ENCODE results near the gene RSKR. TPM values are rescaled to one million over a fixed set of nuclear protein-coding genes. Genes with fewer than 3 reads are reported as not detected.

Gene RSKR
- total and polyA plus RNA-seq, 9 of the 15 experiments (the other 6 are each of a cell fraction or from before 2014, with no cell fraction given): 1.4 to 42.3 (median 16.2) TPM

GRCh38 chr17:28644787-28645575 is 31.0 kb upstream of the RSKR start, which contains the start of gene BLTP2 (continued):
- TF ChIP-seq ETV5 (CRISPR knock-in tag; IDR thresholded peaks at IDR 0.05; ENCODE audit: low read depth) (peak; percentile 56; the same call in 1 of the 2 replicates), EP400 (IDR thresholded peaks at IDR 0.05) (peak; percentile 89), RBM34 (IDR thresholded peaks at IDR 0.05; ENCODE audit: borderline replicate concordance, insufficient read depth, low read length) (0 out of 2 replicates have a peak, but pooled peaks have one; percentile 85), ESRRA (IDR thresholded peaks at IDR 0.05; ENCODE audit: borderline replicate concordance, low read depth) (peak; percentile 81), IRF2 (CRISPR knock-in tag; IDR thresholded peaks at IDR 0.05) (no peak), E2F8 (IDR thresholded peaks at IDR 0.05; ENCODE audit: low read depth, partially characterized antibody) (peak; percentile 70), PCBP1 (IDR thresholded peaks at IDR 0.05; ENCODE audit: low read depth, low read length, poor library complexity, severe bottlenecking) (peak; percentile 74), RBM15 (IDR thresholded peaks at IDR 0.05; ENCODE audit: insufficient read depth, low read length) (no peak), ZNF436 (CRISPR knock-in tag; IDR thresholded peaks at IDR 0.05) (no peak), FUS (optimal IDR thresholded peaks at IDR 0.05; ENCODE audit: low read depth, low read length) (peak; percentile 92), BRD9 (IDR thresholded peaks at IDR 0.05; ENCODE audit: low read depth, partially characterized antibody) (peak; percentile 49), HDAC2 (IDR thresholded peaks at IDR 0.05) (peak; percentile 77; the same call in 1 of the 2 replicates), HLTF (IDR thresholded peaks at IDR 0.05) (peak; percentile 49; the same call in 1 of the 2 replicates), HCFC1 (IDR thresholded peaks at IDR 0.05; ENCODE audit: low read depth, low read length) (peak; percentile 70), NCOA2 (IDR thresholded peaks at IDR 0.05; ENCODE audit: partially characterized antibody in 2 of 2) (no peak)
- TF ChIP-seq, protein P1, sequence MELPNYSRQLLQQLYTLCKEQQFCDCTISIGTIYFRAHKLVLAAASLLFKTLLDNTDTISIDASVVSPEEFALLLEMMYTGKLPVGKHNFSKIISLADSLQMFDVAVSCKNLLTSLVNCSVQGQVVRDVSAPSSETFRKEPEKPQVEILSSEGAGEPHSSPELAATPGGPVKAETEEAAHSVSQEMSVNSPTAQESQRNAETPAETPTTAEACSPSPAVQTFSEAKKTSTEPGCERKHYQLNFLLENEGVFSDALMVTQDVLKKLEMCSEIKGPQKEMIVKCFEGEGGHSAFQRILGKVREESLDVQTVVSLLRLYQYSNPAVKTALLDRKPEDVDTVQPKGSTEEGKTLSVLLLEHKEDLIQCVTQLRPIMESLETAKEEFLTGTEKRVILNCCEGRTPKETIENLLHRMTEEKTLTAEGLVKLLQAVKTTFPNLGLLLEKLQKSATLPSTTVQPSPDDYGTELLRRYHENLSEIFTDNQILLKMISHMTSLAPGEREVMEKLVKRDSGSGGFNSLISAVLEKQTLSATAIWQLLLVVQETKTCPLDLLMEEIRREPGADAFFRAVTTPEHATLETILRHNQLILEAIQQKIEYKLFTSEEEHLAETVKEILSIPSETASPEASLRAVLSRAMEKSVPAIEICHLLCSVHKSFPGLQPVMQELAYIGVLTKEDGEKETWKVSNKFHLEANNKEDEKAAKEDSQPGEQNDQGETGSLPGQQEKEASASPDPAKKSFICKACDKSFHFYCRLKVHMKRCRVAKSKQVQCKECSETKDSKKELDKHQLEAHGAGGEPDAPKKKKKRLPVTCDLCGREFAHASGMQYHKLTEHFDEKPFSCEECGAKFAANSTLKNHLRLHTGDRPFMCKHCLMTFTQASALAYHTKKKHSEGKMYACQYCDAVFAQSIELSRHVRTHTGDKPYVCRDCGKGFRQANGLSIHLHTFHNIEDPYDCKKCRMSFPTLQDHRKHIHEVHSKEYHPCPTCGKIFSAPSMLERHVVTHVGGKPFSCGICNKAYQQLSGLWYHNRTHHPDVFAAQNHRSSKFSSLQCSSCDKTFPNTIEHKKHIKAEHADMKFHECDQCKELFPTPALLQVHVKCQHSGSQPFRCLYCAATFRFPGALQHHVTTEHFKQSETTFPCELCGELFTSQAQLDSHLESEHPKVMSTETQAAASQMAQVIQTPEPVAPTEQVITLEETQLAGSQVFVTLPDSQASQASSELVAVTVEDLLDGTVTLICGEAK (IDR thresholded peaks at IDR 0.05): peak; percentile 88
- TF ChIP-seq, protein P1 (CRISPR knock-in tag; IDR thresholded peaks at IDR 0.05): no peak

Measured in K562 (cell line).